Fibroblast of lung (primary cell): ENCODE results near the gene NOL6. TPM values are rescaled to one million over a fixed set of nuclear protein-coding genes. Genes with fewer than 3 reads are reported as not detected.
A peak's percentile ranks its signal among the peaks of the same experiment; 100 is the strongest.

ENCODE experiments used
- DNase-seq, 2 donors: peaks; one replicate each; pipeline versions ENCODE4 v3.0.0 to v3.0.0-alpha.2; 2010; ENCODE audit warnings: low read depth in 2 of 2
- H2AFZ ChIP-seq: 2 replicates; pipeline ENCODE4 v1.5.1; 2012; ENCODE audit warnings: low read length, control low read depth, inconsistent platforms
- H3K27ac ChIP-seq: 2 replicates; pipeline ENCODE4 v1.5.1; 2011; ENCODE audit warnings: low read length, control low read depth; ENCODE audit not compliant: insufficient read depth
- H3K27me3 ChIP-seq: 2 replicates; pipeline ENCODE4 v1.5.1; 2011; ENCODE audit warnings: mild to moderate bottlenecking, low read length; ENCODE audit not compliant: control insufficient read depth, insufficient read depth
- H3K36me3 ChIP-seq: 2 replicates; pipeline ENCODE4 v1.5.1; 2011; ENCODE audit warnings: low read length; ENCODE audit not compliant: control insufficient read depth, insufficient read depth
- H3K4me1 ChIP-seq: 2 replicates; pipeline ENCODE4 v1.5.1; 2011; ENCODE audit warnings: low read length; ENCODE audit not compliant: control insufficient read depth, insufficient read depth; ENCODE audit errors: extremely low read depth
- H3K4me2 ChIP-seq: 2 replicates; pipeline ENCODE4 v1.5.1; 2011; ENCODE audit warnings: low read length, control low read depth; ENCODE audit not compliant: insufficient read depth; ENCODE audit errors: extremely low read depth
- H3K4me3 ChIP-seq, 4 experiments: fragments of 200-600 bp in 1 of 4; sonication (generic) in 1 of 4; replicated peaks in 1 of 4; 2 replicates each; pipeline ENCODE4 v1.5.1; 2011 to 2016; ENCODE audit warnings: low read length in 4 of 4, low read depth in 3 of 4, mild to moderate bottlenecking in 3 of 4, control low read depth in 2 of 4, inconsistent platforms in 1 of 4, mixed read lengths in 1 of 4; ENCODE audit not compliant: insufficient read depth in 1 of 4; ENCODE audit errors: control extremely low read depth in 1 of 4
- H3K79me2 ChIP-seq: 2 replicates; pipeline ENCODE4 v1.5.1; 2012; ENCODE audit warnings: mild to moderate bottlenecking, low read length, inconsistent platforms; ENCODE audit not compliant: control insufficient read depth, insufficient read depth
- H3K9ac ChIP-seq: 2 replicates; pipeline ENCODE4 v1.5.1; 2011; ENCODE audit warnings: mild to moderate bottlenecking, low read length, control low read depth; ENCODE audit not compliant: insufficient read depth
- H3K9me3 ChIP-seq: 2 replicates; pipeline ENCODE4 v1.5.1; 2012; ENCODE audit warnings: low read depth, low read length; ENCODE audit not compliant: control insufficient read depth, insufficient read depth
- H4K20me1 ChIP-seq: 2 replicates; pipeline ENCODE4 v1.5.1; 2011; ENCODE audit warnings: low read length; ENCODE audit not compliant: control insufficient read depth, insufficient read depth; ENCODE audit errors: extremely low read depth
- CTCF ChIP-seq, 2 donors: IDR thresholded peaks in 1 of 2; conservative IDR thresholded peaks in 1 of 2; 1 replicate in 1 of 2; 2 replicates in 1 of 2; pipeline ENCODE4 v1.5.1; 2011 to 2012; ENCODE audit warnings: low read length in 2 of 2, control low read depth in 1 of 2, inconsistent platforms in 1 of 2, low read depth in 1 of 2, mild to moderate bottlenecking in 1 of 2
- EZH2 ChIP-seq: IDR thresholded peaks from 2 replicates; pipeline ENCODE4 v1.5.1; 2012; ENCODE audit warnings: low read length, control low read depth, mild to moderate bottlenecking; ENCODE audit errors: missing control alignments
- polyA plus RNA-seq, 2 donors: library from polyadenylated mRNA; depleted of rRNA in 1 of 2; stranded (reverse) in 1 of 2; unstranded in 1 of 2; fragments of >200 nt; gene quantifications; 2 replicates each; pipeline ENCODE4 v1.2.1, GENCODE V29; 2011 to 2012; ENCODE audit warnings: missing spikeins in 1 of 2
- total RNA-seq: library from RNA; depleted of rRNA; stranded (reverse); fragments of >200 nt; gene quantifications from 2 replicates; pipeline ENCODE4 v1.2.1, GENCODE V29; 2014

The NOL6 gene
- total and polyA plus RNA-seq, 2 donors (not counting 1 experiment from before 2014, with no cell fraction given): 15.2 to 24.4 TPM

- H2AFZ ChIP-seq: no peak overlapping the region
- DNase-seq: no peak
- no peaks in the 10 kb centered on the region for H3K9me3 ChIP-seq
- H3K4me2 ChIP-seq: no peak overlapping the region
- no peaks in the 10 kb centered on the region for H4K20me1 ChIP-seq
- peaks cover 67% of the 10 kb centered on the region for H3K36me3 ChIP-seq
- H3K79me2 ChIP-seq: peaks cover 9% of the 10 kb centered on the region
- H3K27ac ChIP-seq: no peak overlapping the region
- TF ChIP-seq CTCF (conservative IDR thresholded peaks at IDR 0.05 in 1 of 2, IDR thresholded peaks at IDR 0.05 in 1 of 2; ENCODE audit: low read depth in 1 of 2, low read length in 2 of 2) (no peak), EZH2 (no peak)
- peaks cover 6% of the 10 kb centered on the region for H3K4me1 ChIP-seq
- H3K4me3 ChIP-seq: no peak overlapping the region
- H3K27me3 ChIP-seq: no peaks in the 10 kb centered on the region
- no peak overlapping the region for H3K9ac ChIP-seq
Observed at GRCh38 chr9:33467526-33467925, 6.2 kb downstream of the NOL6 start.

GRCh38 chr9:33466565-33467495, 6.9 kb downstream of the NOL6 start:
- Histone ChIP-seq H3K27me3 (no peaks in the 10 kb centered on the region), H3K4me3 (no peak overlapping the region), H3K27ac (no peak overlapping the region), H3K4me2 (no peak overlapping the region), H4K20me1 (no peaks in the 10 kb centered on the region), H3K36me3 (peaks cover 69% of the 10 kb centered on the region), H3K9ac (no peak overlapping the region), H2AFZ (no peak overlapping the region), H3K9me3 (no peaks in the 10 kb centered on the region), H3K79me2 (peaks cover 2% of the 10 kb centered on the region), H3K4me1 (no peaks in the 10 kb centered on the region)
- TF ChIP-seq EZH2 (no peak), CTCF (conservative IDR thresholded peaks at IDR 0.05 in 1 of 2, IDR thresholded peaks at IDR 0.05 in 1 of 2; ENCODE audit: low read depth in 1 of 2, low read length in 2 of 2) (peak; percentile 93 to 97)
- DNase-seq: peak in 1 of 2 donors; percentile 36

- Histone ChIP-seq H3K27me3 (no peaks in the 10 kb centered on the region), H3K9ac (no peak overlapping the region), H3K4me1 (no peaks in the 10 kb centered on the region), H2AFZ (no peak overlapping the region), H3K9me3 (no peaks in the 10 kb centered on the region), H3K4me2 (no peak overlapping the region), H3K4me3 (no peak overlapping the region), H3K27ac (no peak overlapping the region), H3K79me2 (no peaks in the 10 kb centered on the region), H4K20me1 (no peaks in the 10 kb centered on the region), H3K36me3 (peaks cover 72% of the 10 kb centered on the region)
- TF ChIP-seq EZH2 (no peak), CTCF (conservative IDR thresholded peaks at IDR 0.05 in 1 of 2, IDR thresholded peaks at IDR 0.05 in 1 of 2; ENCODE audit: low read depth in 1 of 2, low read length in 2 of 2) (no peak)
- DNase-seq: no peak
Observed at GRCh38 chr9:33465596-33466564, 7.8 kb downstream of the NOL6 start.
